22Rv1 (cell line): ENCODE data around the gene SYTL2.

ENCODE experiments used
- H3K27ac ChIP-seq: fragments of 450-650 bp; 2 replicates; pipeline ENCODE4 v1.5.1; 2017
- ZFX ChIP-seq: fragments of 450-650 bp; IDR thresholded peaks from 2 replicates; pipeline ENCODE4 v1.6.1; 2017; ENCODE audit warnings: antibody characterized with exemption, borderline replicate concordance
- TF ChIP-seq, protein P1 (sequence below): fragments of 450-650 bp; IDR thresholded peaks from 2 replicates; pipeline ENCODE4 v1.5.1; 2017; ENCODE audit warnings: mild to moderate bottlenecking

The SYTL2 gene

GRCh38 chr11:85735876-85736460 lies 75.0 kb downstream of the SYTL2 start:
- H3K27ac ChIP-seq: no peak overlapping the region
- TF ChIP-seq, protein P1, sequence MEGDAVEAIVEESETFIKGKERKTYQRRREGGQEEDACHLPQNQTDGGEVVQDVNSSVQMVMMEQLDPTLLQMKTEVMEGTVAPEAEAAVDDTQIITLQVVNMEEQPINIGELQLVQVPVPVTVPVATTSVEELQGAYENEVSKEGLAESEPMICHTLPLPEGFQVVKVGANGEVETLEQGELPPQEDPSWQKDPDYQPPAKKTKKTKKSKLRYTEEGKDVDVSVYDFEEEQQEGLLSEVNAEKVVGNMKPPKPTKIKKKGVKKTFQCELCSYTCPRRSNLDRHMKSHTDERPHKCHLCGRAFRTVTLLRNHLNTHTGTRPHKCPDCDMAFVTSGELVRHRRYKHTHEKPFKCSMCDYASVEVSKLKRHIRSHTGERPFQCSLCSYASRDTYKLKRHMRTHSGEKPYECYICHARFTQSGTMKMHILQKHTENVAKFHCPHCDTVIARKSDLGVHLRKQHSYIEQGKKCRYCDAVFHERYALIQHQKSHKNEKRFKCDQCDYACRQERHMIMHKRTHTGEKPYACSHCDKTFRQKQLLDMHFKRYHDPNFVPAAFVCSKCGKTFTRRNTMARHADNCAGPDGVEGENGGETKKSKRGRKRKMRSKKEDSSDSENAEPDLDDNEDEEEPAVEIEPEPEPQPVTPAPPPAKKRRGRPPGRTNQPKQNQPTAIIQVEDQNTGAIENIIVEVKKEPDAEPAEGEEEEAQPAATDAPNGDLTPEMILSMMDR: no peak
- TF ChIP-seq ZFX: no peak

DNA sequence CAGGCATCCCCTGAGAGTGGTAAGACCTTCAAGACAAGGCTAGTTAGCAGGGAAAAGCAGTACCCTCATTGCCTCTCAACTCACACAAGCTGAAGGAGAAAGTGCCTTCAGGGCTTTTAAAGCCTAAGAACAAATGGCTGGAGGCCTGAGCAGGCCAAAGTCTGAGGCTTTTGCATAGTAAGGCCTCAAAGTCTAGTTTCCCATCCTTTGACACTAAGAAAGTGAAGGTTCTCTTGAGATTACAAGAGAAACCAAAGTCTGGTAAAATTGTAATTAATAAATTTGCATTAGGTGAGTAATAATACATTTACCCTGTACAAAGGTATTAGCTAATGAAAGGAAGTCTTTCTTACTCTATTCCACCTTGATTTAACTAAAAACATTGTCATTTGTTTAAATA lies 78.0 kb downstream of the SYTL2 start:
- H3K27ac ChIP-seq: no peak overlapping the region
- TF ChIP-seq, protein P1: no peak
- no peak for TF ChIP-seq ZFX

DNA sequence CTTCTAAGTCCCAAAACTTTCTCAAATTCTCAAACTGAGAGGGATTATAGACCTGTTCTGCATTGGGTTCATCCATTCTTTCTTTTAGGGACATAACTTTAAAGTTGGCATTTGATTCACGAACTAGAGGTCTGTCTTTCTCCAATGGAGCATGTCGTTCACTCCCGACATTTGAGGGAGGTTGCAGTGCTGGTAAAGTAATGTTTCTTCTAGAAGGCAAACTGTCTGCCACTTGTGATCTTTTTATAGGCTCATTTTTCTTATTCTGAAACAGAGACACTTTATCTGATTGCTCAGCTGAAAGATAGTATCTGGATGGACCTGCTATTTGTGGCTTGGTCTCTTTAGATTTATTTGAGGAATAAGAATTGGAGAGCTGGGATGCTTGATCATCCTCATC lies 84.6 kb downstream of the SYTL2 start:
- no peak overlapping the region for H3K27ac ChIP-seq
- TF ChIP-seq, protein P1: no peak
- TF ChIP-seq ZFX: no peak

DNA sequence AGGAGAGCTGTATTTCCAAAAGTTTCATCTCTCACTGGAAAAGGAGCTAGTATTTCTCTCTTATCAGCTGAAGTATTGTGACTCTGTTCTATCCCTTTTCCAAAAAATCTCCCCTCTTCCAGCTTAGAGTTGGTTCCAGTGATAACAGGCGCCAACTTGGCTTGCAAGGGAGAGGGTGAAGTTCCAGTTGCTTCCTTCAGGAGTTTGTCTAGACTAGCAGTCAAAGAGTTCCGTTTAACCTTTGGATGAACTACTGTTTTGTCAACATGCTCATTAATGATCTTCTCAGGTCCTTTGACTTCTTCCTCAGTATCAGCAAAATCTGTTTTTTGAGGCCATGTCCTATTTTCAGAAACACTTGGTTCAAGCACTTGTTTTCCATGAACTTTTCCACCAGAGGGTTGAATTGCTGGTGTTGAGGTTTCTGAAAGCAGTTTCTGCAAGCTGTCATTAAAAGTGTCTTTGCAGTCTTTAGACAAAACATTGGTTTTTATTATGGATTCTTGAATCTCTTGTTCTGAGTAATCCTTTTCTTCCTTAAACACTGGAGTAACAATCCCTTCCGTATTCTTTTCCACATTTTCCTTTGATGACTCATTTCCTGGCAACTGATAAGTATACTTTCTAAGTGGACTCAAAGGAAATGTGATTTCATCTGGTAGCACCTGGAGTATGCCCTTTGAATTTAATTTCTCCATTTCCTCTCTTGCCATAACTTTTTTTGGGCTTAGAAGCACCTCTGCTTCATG lies 85.3 kb downstream of the SYTL2 start:
- TF ChIP-seq ZFX: no peak
- TF ChIP-seq, protein P1: no peak
- no peak overlapping the region for H3K27ac ChIP-seq

DNA sequence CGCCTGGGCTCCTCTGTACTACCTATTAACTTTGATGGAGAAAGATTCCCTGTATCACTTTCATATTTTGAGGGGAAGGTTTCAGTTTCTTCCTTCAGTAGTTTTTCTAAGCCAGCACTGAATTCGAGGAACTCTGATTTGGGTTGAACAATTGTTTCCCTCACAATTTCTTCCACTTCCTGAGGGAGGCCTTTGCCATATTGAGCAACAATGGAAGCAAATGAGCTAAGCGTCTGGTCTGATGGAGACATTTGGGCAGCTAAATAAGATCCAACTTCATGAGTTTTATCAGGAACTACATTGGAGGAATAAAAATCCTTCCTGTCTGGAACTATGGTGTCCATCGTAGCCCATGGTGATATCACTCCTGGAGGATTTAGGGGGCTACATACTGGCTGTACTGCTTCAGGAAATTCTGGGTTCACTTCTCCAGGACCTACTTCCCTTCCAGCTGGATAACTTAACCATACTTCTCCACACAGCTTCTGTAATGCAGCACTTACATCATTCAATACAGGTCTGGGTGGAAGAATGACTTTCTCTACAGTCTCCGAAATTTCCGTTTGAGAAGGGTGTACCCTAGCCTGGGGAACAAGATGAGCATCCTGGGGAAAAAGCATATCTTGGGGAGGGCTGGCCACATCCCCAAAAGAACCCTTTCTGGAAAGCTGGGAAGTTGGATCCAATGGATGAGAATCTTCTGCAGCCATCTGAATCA lies 86.0 kb downstream of the SYTL2 start:
- H3K27ac ChIP-seq: no peak overlapping the region
- TF ChIP-seq, protein P1: no peak
- no peak for TF ChIP-seq ZFX

- TF ChIP-seq ZFX: no peak
- TF ChIP-seq, protein P1: no peak
Measured at GRCh38 chr11:85723088-85723487, 87.9 kb downstream of the SYTL2 start.

DNA sequence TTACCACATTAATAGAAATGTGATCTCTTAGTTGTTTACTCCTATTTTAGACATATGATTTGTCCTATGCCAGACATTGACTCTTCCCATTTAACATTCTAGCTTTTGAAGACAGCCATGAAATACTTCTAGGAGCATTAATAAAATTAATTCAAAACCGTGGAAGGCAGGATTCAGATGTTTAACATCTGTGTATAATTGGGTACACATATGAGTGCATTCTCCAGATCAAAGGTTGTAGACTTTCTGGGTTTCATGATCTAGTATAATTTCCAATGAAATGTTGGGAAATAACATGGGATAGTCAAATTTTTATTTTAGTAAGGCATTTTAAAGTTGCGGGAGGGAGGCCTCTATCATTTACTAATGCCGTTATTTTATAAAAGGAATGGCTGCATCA lies 89.8 kb downstream of the SYTL2 start:
- no peak for TF ChIP-seq ZFX
- TF ChIP-seq, protein P1: no peak
- no peak overlapping the region for H3K27ac ChIP-seq

More at GRCh38 chr11:85723088-85723487, 87.9 kb downstream of the SYTL2 start:
- H3K27ac ChIP-seq: no peak overlapping the region
